Measurements from ENCODE around the gene LRP8.

The LRP8 gene

DNA sequence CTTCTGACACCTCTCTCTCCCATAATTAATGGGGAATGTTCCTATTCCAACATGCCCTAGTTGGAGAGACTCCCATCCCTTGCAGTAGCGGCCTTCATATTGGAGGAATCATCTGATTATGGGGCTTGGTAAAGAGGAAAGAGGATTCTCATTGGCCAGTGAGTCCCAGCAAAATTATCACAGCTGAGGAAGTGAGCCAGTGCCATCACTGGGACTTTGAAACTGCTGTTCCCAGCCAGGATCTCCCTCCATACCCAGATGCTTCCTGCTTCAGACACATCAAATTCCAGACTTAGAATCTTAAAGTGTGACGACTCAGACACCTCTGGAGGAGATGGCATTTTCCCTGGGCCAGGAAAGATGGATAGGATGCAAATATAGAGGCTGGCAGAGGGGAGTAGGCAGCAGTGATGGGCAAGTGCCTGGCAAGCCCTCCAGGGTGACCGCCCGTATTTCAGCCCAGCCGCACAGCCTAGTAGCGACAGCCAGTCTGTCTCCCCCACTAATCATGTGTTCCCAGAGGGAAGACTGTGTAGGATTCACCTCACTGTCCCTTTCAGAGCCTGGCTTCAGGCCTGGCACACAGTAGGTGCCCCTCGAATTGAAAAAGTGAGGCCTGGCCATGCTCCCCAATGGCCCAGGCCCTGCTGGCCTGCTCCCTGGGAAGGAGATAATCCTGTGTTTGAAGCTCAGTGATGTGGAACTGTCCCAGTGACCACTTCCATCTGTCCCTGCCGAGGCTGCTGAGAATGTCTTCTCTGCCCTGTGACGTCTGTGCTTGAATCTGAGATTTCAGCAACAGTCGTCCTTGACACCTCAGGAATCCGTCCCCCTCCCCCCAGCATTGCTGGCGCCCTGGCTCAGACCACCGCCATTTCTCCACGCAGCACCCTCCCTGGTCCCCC is 48.3 kb downstream of the LRP8 start:
- no peak for DNase-seq

DNA sequence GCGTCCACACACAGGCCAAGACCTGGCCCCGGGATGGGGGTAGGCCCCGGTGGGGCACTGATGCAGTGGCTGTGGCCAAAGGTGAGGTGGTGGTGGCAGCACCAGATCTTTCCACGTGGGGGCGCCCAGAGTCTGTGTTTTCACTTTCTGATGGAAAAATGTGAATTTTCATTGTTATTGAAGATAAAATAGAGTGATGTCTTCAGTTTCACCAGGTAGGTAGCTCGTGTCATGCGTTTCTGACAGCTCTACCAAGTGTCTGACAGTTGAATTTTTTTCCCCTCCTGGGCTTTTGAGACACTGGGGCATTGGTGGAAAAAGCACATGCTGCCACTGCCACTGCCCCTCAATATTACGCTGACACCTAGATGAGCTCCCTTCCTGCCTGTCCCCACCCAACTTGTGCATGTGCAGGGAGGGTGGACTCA is 49.6 kb downstream of the LRP8 start:
- peak; percentile 48 for DNase-seq

DNA sequence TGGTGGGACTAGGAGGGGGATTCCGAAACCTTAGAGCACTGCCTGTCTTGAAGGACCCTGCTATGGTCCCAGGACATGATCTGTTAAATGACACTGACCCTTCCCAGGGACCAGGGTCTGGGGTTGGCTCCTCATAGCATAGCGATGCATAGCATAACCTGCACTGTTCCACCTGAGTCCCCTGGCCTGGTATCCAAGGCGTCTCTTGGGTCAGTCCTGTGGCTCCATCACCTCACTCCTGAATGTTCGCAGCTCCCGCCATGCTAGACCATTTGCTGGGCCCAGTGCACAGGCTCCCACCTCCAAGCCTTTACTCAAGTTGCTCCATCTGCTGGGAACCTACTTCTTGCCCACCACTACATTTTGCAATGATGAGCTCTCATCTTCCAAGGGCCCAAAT is 50.5 kb downstream of the LRP8 start:
- no peak for DNase-seq

DNA sequence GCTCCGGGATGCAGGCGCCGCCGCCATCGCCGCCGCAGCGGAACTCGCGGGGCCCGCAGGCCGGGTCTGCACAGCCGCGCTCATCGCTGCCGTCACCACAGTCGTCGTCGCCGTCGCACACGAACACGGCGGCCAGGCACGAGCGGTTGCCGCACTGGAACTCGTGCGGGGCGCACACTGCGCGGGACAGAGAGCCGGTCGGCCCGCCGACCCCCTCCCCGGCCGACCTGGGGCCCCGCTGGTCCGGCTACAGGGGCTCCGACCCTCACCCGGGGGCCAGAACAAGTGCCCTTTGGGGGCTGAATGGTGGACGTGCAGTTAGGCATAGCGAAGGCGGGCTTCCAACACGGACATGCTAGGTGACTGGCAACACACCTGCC is 51.0 kb downstream of the LRP8 start:
- no peak for DNase-seq

DNA sequence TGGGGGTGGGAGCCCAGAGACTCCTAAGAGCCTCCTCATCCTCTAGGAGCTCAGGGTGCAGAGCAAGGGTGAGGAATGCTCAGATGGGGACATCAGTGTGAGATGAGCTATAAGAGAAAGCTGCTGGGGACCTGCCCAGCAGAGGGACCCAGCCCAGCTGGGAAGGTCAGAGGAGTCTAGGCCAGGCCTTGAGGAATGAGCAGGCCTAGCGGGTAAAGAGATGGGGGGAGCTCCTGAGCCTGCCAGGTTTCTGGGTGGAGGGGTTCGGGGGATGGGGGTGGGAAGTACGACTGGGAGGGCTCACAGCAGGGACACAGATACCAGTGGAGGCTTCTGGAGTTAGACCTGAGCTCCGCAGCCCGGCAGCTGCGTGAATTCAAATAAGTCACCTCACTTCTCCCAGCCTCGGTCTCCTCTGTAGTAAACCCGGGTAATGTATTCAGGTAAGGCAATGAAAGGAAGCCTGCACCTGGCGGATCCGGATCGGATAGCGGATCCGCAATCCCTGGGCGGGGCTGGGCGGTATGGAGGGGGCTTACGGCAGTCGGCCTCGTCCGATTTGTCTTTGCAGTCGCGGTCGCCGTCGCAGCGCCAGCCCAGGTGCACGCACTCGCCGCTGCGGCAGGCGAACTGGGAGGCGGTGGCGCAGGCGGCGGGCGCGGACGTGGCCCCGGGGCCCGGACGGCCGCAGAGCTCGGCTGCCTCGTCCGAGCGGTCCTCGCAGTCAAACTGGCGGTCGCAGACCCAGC is 51.5 kb downstream of the LRP8 start:
- DNase-seq = no peak

DNA sequence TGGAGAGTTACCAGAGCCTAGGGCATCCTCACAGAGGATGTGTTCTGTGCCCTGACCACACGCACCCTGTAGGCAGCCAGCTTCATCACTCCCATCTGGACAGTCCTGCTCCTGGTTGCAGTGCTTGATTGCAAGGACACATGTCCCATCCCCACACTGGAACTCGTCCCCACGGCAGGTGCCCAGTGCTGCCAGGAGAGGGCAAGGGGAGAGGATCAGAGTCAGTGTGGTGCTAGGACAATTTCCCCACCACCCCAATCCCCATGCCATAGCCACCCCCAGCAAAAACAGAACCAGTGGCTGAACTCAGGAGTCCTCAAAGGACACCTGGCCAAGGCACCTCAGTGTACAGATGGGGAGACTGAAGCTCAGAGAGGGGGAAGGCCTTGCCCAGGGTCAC is 52.3 kb downstream of the LRP8 start:
- DNase-seq = no peak

- DNase-seq = no peak
Observed at GRCh38 chr1:53274541-53275185, 53.2 kb downstream of the LRP8 start.

DNA sequence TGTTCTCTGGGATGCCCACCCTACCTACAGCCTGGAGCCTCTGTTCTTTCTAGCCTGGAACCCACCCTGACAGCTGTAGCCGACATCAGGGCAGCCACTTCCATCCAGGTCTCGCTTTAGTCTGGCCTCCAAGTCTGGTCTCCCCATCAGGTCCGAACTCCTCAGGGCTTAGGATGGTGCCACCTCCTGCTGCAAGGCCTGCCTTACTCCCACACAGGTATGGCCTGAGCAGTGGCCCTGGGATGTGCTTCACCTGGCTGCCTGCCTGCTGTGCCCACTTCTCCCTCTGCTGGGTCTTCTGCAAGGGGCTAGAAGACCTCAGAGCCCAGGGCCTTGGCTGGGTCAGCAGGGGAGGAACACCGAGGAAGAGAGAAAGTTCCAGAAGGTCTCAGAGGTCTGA is 53.8 kb downstream of the LRP8 start:
- DNase-seq = no peak

DNA sequence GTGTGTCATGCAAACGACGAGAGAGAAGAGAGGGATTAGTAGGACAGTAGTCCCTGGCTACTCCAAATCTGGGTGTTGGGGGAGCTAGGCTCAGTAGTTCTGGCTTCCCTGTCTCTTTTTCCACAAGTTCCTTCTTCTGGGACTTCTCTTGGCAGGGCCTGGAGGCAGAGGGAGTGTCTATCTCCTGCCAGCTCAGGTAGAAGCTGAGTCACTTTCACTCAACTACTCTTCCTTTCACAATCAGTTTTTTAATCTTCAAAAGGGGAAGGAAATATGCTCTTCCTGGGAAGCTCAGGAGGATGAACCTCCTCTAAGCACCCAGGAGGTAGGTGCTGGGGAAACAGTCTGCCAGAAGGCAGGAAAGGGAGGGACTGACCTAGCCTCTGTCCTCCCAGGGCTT is 54.3 kb downstream of the LRP8 start:
- no peak for DNase-seq

DNA sequence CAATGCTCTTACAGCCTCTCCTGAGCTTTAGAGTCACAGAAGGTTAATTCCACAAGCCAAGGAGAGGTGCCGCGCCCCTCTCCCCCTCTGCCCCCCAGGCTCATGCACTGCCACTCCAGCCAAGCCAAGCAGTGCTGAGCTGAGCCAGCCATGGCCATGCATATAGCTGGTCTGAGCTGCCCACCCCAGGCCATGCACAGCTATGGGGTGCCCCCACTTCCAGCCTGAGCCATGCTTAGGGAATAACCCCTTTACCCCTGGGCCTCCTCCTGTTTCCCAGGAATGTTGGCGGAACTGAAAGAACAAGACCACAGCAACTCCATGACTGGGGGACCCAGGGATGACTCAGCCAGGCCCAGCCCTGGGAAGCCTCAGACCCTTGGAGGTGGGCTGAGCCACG is 55.5 kb downstream of the LRP8 start:
- no peak for DNase-seq

- no peak for DNase-seq
Observed at GRCh38 chr1:53271446-53272090, 56.3 kb downstream of the LRP8 start.

DNA sequence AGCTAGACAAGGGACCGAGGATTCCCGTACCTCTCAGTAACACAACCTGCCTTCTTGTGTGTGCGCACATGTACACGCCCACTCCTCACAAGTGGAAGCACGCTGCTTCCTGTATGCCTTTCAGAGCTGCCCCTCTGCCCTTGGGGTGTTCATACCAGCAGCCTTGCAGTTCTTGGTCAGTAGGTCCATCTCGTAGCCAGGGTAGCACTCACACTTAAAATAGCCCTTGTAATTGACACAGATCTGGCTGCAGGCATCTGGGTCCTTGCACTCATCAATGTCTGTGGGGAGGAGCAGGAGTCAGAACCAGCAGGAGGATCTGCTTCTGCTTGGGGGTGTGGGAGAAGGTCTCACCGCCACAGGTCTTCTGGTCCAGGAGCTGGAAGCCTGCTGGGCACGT is 57.0 kb downstream of the LRP8 start:
- no peak for DNase-seq

DNA sequence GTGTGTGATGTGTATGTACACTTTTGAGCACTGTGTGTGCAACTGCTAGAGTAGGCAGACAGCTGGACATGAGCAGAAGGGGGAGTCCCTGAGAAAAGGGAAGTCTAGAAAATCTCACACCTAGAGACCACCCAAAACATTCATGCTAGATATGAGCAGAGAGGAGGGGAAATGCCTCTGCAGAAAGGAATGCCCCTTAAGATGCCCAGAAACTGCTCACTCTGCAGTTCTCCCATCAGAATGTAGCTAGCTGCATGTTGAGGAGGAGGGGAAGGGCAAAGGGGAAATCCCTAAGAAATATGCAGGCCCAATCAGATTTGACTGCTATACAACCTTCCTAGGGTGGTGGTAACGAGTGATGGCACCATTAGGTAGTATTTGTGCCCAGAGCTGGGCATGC is 57.8 kb downstream of the LRP8 start:
- DNase-seq = no peak

GRCh38 chr1:53267761-53268160 is 60.1 kb downstream of the LRP8 start:
- no peak for DNase-seq

GRCh38 chr1:53266038-53266437 is 61.8 kb downstream of the LRP8 start:
- DNase-seq = no peak

GRCh38 chr1:53265581-53265980 is 62.3 kb downstream of the LRP8 start:
- DNase-seq = no peak

GRCh38 chr1:53264048-53264447 is 63.8 kb downstream of the LRP8 start:
- DNase-seq = no peak

DNA sequence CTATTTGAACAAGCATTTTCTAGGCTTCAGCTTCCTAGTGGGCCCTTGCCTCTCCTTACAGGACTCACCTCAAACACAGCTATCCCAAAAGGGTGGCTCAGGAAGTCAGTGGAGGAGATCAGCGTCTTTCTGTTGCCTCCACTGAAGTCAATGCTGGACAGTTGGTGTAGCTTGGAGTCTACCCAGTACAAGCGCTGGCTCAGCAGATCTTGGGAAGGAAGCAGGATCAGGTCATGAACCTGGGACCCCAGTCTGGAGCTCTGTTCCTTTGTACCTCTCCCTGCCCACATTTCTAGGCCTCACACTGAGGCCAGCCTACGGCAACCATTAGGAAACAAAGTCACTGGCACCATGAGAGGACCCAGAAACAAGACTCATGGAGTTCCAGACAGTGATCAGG is 65.9 kb downstream of the LRP8 start:
- DNase-seq = no peak

GRCh38 chr1:53260631-53261247 is 67.1 kb downstream of the LRP8 start:
- DNase-seq = no peak

DNA sequence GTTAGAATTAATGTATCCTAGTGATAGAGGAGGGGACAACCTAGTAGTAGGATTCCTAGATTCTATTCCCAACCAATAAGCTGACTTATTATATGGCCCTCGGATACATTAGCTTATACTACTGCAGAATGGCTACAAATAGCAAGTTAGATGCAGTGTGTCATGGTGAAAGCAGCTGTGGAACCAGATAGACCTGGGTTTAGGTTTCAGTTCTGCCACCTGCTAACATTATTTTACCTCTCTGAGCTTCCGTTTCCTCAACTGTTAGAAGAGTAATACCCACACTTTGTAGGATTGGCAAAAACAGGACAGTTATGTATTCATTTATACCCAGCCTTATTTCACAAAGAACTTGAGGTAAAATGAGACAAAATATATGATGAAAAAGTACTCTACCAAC is 67.9 kb downstream of the LRP8 start:
- no peak for DNase-seq

DNA sequence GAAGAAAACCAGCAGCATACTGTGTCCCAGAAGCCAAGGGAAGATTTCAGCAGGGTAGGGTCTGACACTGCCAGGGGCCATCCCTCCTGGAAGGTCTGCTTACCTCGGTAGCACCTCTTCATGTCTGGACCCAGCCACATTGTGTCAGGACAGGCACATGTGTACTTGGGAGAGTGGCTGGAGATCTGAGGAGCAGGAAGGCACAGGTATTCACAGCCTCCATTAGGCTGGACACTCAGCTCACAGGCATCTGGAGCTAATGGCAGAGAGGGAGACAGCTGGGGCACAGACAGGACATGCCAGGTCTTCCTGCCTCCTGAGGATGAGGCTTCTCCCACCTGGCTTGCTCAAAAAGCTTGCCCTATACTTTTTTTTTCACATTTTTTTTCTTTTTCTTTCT is 69.7 kb downstream of the LRP8 start:
- DNase-seq = no peak

DNA sequence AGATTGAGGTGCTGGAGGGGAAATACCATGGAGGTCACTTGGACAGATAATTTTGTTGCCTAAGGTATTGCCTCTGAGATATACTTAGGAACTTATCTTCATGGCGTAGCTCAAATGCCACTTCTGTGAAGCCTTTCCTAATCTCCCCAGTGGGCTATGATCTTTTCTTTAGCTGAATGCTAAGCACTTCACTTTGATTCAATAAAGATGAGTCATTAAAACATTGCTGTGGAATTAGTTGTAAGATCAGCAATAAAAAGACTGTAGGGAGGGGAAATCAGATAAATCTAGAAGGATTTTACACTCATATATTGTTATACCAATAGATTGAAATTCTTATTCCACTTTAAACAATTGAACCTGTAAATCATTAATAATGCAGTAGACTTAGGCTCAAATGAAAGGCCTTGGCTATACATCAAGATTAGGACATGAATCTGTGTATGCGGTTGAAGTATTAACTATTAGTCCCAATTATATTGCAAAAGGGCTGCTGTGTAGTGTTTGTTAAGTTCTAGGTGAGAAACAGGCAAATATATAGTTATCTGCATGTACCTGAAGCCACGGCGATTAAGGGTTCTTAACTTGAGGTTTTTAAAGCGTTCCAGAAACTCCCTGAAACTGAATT is 70.3 kb downstream of the LRP8 start:
- DNase-seq = no peak

Measured in CD4-positive, alpha-beta T cell treated with Interferon gamma for 1 hour (primary cell).